ENCODE measurements around the gene SLC39A6.

The SLC39A6 gene

GRCh38 chr18:36114738-36115137 is 14.4 kb downstream of the SLC39A6 start:
- no peaks in the 10 kb centered on the region for H3K27me3 ChIP-seq (replicated peaks; ENCODE audit: control insufficient read depth, insufficient read depth, low read length)
- TF ChIP-seq, protein P1, sequence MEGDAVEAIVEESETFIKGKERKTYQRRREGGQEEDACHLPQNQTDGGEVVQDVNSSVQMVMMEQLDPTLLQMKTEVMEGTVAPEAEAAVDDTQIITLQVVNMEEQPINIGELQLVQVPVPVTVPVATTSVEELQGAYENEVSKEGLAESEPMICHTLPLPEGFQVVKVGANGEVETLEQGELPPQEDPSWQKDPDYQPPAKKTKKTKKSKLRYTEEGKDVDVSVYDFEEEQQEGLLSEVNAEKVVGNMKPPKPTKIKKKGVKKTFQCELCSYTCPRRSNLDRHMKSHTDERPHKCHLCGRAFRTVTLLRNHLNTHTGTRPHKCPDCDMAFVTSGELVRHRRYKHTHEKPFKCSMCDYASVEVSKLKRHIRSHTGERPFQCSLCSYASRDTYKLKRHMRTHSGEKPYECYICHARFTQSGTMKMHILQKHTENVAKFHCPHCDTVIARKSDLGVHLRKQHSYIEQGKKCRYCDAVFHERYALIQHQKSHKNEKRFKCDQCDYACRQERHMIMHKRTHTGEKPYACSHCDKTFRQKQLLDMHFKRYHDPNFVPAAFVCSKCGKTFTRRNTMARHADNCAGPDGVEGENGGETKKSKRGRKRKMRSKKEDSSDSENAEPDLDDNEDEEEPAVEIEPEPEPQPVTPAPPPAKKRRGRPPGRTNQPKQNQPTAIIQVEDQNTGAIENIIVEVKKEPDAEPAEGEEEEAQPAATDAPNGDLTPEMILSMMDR (IDR thresholded peaks at IDR 0.05; ENCODE audit: insufficient read depth, low read length, poor library complexity, severe bottlenecking) = no peak
- no peak overlapping the region for H3K4me3 ChIP-seq (replicated peaks; ENCODE audit: low read depth, low read length)
- peaks cover 7% of the 10 kb centered on the region for H3K36me3 ChIP-seq (ENCODE audit: control insufficient read depth, insufficient read depth, low read length)
- DNase-seq (ENCODE audit: extremely low read depth, insufficient read length) = no peak

DNA sequence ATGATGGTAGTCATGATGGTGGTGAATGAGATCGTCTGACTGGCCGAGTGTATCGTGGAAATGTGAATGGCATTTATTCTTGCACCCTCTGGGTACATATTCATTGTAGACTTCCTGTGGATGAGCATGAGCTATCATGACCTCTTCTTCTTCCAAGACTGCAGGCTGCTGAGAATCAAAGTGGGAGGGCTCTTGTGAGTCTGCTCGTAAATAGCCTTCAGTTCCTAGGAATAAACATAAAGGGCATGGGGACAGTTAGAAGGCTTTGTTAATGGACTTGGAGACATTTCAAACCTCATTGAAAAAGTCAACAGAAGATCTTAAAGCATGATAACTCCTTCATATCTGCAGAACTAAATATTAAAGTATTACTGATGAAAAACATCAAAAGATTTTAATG is 14.9 kb downstream of the SLC39A6 start:
- no peak for DNase-seq (ENCODE audit: extremely low read depth, insufficient read length)
- TF ChIP-seq, protein P1 (IDR thresholded peaks at IDR 0.05; ENCODE audit: insufficient read depth, low read length, poor library complexity, severe bottlenecking) = no peak
- Histone ChIP-seq H3K4me3 (replicated peaks; ENCODE audit: low read depth, low read length) (no peak overlapping the region), H3K36me3 (ENCODE audit: control insufficient read depth, insufficient read depth, low read length) (peaks cover 7% of the 10 kb centered on the region), H3K27me3 (replicated peaks; ENCODE audit: control insufficient read depth, insufficient read depth, low read length) (no peaks in the 10 kb centered on the region)

DNA sequence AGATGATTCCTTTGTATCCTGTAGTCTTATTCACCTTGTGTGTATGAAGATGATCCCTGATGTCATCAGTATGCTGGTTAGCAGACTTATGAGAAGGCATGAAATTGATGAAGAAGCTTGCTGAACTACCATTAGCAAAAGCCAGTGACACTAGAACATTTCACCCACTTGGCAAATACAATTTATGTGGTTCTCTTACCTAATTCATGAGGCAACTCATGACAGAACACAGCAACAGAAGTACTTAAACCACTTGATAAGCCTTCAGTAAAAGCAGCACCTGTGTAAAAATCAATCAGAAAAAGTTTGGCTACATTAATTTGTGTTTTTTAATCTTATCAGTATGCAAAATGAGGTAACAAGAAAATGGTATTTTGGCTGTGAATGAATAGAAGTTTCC is 16.8 kb downstream of the SLC39A6 start:
- Histone ChIP-seq H3K4me3 (replicated peaks; ENCODE audit: low read depth, low read length) (no peak overlapping the region), H3K27me3 (replicated peaks; ENCODE audit: control insufficient read depth, insufficient read depth, low read length) (no peaks in the 10 kb centered on the region), H3K36me3 (ENCODE audit: control insufficient read depth, insufficient read depth, low read length) (peaks cover 7% of the 10 kb centered on the region)
- TF ChIP-seq, protein P1 (IDR thresholded peaks at IDR 0.05; ENCODE audit: insufficient read depth, low read length, poor library complexity, severe bottlenecking) = no peak
- DNase-seq (ENCODE audit: extremely low read depth, insufficient read length) = no peak

DNA sequence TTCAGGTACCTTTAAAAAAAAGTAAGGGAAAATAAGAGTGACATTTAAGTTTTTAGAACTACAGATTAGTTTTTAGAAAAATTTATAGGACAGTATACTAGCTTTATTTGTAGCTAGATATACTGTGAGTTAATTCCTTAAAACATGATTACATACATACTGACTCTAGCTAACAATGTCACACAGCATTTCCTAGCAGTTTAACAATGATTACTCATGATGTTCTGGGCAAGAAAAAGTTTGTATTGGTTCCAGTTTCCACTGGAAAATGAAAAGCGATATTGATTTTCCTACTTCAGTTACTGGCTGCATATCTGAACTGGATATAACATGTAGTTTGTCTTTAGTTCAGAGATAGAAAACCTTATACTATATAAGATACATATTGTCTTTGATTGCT is 19.4 kb downstream of the SLC39A6 start:
- H3K36me3 ChIP-seq (ENCODE audit: control insufficient read depth, insufficient read depth, low read length) = peaks cover 3% of the 10 kb centered on the region
- no peaks in the 10 kb centered on the region for H3K27me3 ChIP-seq (replicated peaks; ENCODE audit: control insufficient read depth, insufficient read depth, low read length)
- no peak overlapping the region for H3K4me3 ChIP-seq (replicated peaks; ENCODE audit: low read depth, low read length)
- no peak for DNase-seq (ENCODE audit: extremely low read depth, insufficient read length)
- TF ChIP-seq, protein P1 (IDR thresholded peaks at IDR 0.05; ENCODE audit: insufficient read depth, low read length, poor library complexity, severe bottlenecking) = no peak

GRCh38 chr18:36108601-36109000 is 20.5 kb downstream of the SLC39A6 start:
- no peak overlapping the region for H3K4me3 ChIP-seq (replicated peaks; ENCODE audit: low read depth, low read length)
- TF ChIP-seq, protein P1 (IDR thresholded peaks at IDR 0.05; ENCODE audit: insufficient read depth, low read length, poor library complexity, severe bottlenecking) = no peak
- no peak for DNase-seq (ENCODE audit: extremely low read depth, insufficient read length)
- H3K27me3 ChIP-seq (replicated peaks; ENCODE audit: control insufficient read depth, insufficient read depth, low read length) = no peaks in the 10 kb centered on the region
- H3K36me3 ChIP-seq (ENCODE audit: control insufficient read depth, insufficient read depth, low read length) = peaks cover 2% of the 10 kb centered on the region

- no peak for DNase-seq (ENCODE audit: extremely low read depth, insufficient read length)
- no peaks in the 10 kb centered on the region; the same call in 1 of the 2 replicates for H3K36me3 ChIP-seq (ENCODE audit: control insufficient read depth, insufficient read depth, low read length)
- TF ChIP-seq, protein P1 (IDR thresholded peaks at IDR 0.05; ENCODE audit: insufficient read depth, low read length, poor library complexity, severe bottlenecking) = no peak
- no peaks in the 10 kb centered on the region for H3K27me3 ChIP-seq (replicated peaks; ENCODE audit: control insufficient read depth, insufficient read depth, low read length)
- H3K4me3 ChIP-seq (replicated peaks; ENCODE audit: low read depth, low read length) = no peak overlapping the region
Observed at GRCh38 chr18:36108196-36108595, 20.9 kb downstream of the SLC39A6 start.
